ENCODE results near the gene PDCD5. TPM values are rescaled to one million over a fixed set of nuclear protein-coding genes. Genes with fewer than 3 reads are reported as not detected.

PDCD5 gene
- total and polyA plus RNA-seq, 2 experiments from 2014 or later: 236 to 275 TPM

DNA sequence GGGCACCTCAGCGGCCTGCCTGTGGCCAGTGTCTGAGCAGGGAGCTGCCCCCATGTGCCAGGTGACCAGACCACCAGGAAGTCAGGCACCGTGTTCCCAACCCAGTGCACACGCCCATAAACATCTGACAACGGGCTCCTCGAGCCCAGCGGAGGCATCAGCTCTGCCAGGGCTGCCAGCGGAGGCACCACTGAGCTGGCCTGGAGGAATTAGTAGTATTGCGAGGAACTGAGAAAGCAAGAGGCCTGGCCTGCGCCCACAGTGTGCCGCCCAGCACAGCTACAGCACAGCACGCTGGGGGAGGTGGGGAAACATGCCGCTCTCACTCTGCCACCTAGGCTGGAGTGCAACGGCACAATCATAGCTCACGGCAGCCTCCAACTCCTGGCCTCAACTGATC is 49.3 kb downstream of the PDCD5 start:
- Histone ChIP-seq H3K36me3 (no peaks in the 10 kb centered on the region), H3K9me3 (ENCODE audit: low read depth) (no peaks in the 10 kb centered on the region), H3K4me1 (ENCODE audit: low read depth) (peaks cover 14% of the 10 kb centered on the region), H3K27me3 (no peaks in the 10 kb centered on the region), H3K27ac (no peak overlapping the region), H3K4me3 (no peak overlapping the region)
- DNase-seq (ENCODE audit: low read depth in 1 of 2, low spot score in 1 of 2): no peak
- TF ChIP-seq, protein P1, sequence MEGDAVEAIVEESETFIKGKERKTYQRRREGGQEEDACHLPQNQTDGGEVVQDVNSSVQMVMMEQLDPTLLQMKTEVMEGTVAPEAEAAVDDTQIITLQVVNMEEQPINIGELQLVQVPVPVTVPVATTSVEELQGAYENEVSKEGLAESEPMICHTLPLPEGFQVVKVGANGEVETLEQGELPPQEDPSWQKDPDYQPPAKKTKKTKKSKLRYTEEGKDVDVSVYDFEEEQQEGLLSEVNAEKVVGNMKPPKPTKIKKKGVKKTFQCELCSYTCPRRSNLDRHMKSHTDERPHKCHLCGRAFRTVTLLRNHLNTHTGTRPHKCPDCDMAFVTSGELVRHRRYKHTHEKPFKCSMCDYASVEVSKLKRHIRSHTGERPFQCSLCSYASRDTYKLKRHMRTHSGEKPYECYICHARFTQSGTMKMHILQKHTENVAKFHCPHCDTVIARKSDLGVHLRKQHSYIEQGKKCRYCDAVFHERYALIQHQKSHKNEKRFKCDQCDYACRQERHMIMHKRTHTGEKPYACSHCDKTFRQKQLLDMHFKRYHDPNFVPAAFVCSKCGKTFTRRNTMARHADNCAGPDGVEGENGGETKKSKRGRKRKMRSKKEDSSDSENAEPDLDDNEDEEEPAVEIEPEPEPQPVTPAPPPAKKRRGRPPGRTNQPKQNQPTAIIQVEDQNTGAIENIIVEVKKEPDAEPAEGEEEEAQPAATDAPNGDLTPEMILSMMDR (IDR thresholded peaks at IDR 0.05; ENCODE audit: low read depth, low read length): no peak

DNA sequence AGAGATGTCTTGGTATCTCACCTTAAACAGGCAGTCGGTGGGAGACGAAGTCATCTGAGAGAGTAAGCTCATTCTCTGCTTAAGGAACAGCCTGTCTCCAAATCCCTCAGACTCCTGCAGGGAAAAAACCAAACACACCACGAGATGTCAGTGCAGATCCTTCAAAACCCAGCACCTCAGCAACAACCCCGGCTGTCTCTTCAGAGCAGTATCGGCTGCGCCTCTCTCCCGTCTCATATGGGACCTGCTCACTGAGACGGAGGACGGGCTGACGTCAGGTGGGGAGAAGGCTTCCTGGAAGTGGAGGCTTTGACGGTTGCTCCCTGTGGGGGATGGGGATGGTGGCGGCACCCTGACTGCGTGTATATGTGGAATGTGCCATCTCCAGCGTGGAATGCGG is 50.4 kb downstream of the PDCD5 start:
- Histone ChIP-seq H3K4me3 (no peak overlapping the region), H3K27ac (no peak overlapping the region), H3K36me3 (no peaks in the 10 kb centered on the region), H3K4me1 (ENCODE audit: low read depth) (peaks cover 14% of the 10 kb centered on the region), H3K27me3 (no peaks in the 10 kb centered on the region), H3K9me3 (ENCODE audit: low read depth) (no peaks in the 10 kb centered on the region)
- TF ChIP-seq, protein P1 (IDR thresholded peaks at IDR 0.05; ENCODE audit: low read depth, low read length): no peak
- no peak for DNase-seq (ENCODE audit: low read depth in 1 of 2, low spot score in 1 of 2)

Other genes starting within 250 kb of the PDCD5 start
- gene ZNF507, start 235.6 kb upstream of the PDCD5 start, total RNA-seq: 6.2 and 10.2 TPM in 2 replicates
- 4.6 and 6.9 TPM in 2 replicates for gene ZNF507, start 235.6 kb upstream of the PDCD5 start, polyA plus RNA-seq
- 39.2 and 64.3 TPM in 2 replicates for gene DPY19L3, start 175.4 kb upstream of the PDCD5 start, total RNA-seq
- gene DPY19L3, start 175.4 kb upstream of the PDCD5 start, polyA plus RNA-seq: 12.5 and 17.8 TPM in 2 replicates
- gene ANKRD27, start 94.0 kb downstream of the PDCD5 start, total RNA-seq: 9.7 and 10.5 TPM in 2 replicates
- 6.3 and 13.7 TPM in 2 replicates for gene ANKRD27, start 94.0 kb downstream of the PDCD5 start, polyA plus RNA-seq
- gene RGS9BP, start 94.7 kb downstream of the PDCD5 start, total RNA-seq: 0.85 and 1.0 TPM in 2 replicates
- 1.1 TPM in 1 of 2 replicates, not detected in the other for gene RGS9BP, start 94.7 kb downstream of the PDCD5 start, polyA plus RNA-seq
- 5.1 and 5.5 TPM in 2 replicates for gene NUDT19, start 110.6 kb downstream of the PDCD5 start, total RNA-seq
- gene NUDT19, start 110.6 kb downstream of the PDCD5 start, polyA plus RNA-seq: 2.1 and 3.3 TPM in 2 replicates
- gene TDRD12, start 138.6 kb downstream of the PDCD5 start, total RNA-seq: 0.03 TPM in 1 of 2 replicates, not detected in the other
- gene TDRD12, start 138.6 kb downstream of the PDCD5 start, polyA plus RNA-seq: 0.10 TPM in 1 of 2 replicates, not detected in the other

Measured in cardiac muscle cell (in vitro differentiated cells and primary cell).